HL-60/S4 treated with phorbol 12-myristate 13-acetate at 8.2 ng/mL for 4 days and 3 days (cell line): Measurements from ENCODE around the gene CAMK2B.

ENCODE experiments used
- in situ Hi-C: fragments of 300-500 bp; cut with MboI; formaldehyde crosslinking; loops from 2 replicates; pipeline ENCODE4 v1.15.0; 2022; ENCODE audit warnings: low sequenced_read_pairs

The CAMK2B gene

DNA sequence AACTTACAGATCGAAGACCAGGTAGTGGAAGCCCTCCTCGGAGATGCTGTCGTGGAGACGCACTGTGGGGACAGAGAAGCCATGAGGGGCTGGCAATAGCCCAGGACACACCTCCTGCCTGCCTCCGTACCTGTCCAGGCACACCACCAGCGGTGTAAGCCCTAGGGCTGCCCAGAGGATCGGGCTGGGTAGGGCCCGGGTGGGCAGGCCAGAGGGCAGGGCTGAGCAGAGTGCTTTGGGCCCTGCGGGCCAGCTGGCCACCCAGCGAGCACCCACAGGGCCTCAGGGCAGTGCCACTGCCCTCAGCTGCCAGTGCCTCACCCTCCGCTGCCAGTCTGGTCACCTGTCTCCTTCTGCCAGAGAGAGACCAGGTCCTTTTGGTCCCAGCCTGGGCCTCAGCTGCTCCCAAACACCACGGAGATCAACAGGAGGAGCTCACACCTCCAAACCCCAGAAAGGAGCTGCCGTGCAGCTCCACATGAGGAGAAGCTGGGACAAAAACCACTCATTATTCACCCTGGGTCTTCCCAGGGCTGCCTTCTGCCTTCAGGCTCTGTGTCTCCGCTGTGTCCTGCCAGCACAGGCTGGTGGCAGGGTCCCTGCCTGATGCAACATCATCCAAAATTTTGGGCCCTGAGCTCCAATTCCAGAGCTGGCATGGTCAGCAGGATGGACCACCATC lies 66.4 kb downstream of the CAMK2B start:
- in situ Hi-C loops: no loop called here

DNA sequence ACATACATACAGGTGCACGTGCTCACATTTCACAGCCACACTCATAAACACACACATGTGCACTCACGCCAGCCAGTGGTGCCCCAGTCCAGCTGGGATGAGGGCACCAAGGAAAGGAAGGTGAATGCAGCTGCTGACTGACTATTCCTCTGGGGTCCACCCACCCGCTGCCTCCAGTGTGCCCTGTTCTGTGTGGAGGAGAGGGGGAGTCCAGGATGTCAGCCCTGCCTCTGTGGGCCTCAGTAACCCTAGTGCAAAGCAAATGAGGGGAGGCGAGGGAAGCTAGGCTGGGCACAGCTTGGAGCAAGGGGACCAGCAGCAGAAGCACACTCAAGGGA lies 67.0 kb downstream of the CAMK2B start:
- in situ Hi-C loops: no loop called here

DNA sequence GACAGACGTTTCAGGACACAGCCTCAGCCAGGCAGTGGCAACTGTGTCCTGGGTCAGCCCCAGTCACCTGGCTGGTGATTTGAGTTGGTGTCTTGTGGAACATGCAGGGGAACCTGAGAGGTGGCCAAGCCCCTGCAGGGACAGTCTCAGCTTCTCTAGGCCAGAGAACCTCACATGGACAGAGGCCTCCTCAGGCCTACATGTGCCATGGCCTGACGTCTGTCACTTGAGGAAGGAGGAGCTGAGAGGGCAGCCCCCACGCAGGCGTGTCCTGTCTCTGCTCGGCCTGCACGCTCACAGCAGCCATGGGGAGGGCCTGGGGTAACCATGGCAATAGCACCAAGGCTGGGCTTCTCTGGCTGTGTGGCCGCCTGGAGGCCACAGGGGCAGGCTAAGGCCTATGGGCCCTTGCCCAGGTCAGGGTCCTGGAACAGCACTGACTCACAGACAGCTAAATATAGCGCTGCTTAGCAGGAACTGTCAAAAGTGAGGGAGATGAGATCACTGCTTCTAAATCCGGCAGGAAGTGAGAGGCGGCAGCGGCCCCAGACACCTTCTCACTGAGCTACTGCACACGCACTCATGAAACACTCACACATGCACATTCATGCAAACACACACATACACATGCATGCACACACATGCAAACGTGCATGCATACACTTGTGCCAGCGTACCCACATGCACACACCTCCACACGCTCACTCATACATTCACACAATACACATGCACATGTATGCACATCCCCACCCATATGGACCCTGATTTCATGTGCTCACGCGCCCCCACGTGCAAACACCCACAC lies 67.6 kb downstream of the CAMK2B start:
- in situ Hi-C loops: no loop called here

DNA sequence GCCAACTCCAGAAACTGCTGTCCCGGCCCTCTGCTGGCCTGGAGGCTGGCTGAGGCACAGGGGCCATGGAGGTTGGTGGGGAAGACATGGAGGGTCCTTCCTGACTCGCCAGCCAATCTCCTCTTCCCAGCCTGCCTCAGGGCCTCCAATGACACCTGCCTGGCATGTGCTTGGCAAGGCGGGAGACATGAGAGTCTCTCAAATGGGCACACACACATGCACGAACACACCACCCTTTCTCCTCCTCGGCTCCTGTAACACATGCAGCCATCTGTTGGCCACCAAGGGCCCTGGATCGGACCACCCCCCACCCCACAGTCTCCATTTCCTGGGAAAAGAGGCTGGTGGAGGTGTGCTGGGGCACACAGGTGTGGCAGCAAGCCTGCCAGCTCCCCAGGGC lies 68.2 kb downstream of the CAMK2B start:
- in situ Hi-C loops: no loop called here

DNA sequence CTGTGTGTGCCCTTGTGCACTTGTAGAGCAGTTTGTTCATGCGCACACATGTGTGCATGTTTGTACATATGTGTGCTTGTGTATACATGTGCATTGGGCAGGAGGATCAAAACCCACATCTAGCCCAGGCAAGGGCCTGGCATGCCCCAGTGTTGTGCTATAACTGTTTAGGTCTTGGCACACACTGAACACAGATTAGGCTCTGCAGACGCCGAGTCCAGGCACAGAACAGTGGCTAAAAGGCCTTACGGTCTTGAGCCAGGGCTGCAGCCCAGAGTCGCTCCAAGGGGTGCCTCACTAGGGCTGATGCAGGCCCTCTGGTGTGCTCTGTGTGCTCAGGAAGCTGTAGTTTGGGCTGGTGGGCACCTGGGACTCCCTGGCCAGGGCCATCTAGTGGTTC lies 68.9 kb downstream of the CAMK2B start:
- in situ Hi-C loops: no loop called here

DNA sequence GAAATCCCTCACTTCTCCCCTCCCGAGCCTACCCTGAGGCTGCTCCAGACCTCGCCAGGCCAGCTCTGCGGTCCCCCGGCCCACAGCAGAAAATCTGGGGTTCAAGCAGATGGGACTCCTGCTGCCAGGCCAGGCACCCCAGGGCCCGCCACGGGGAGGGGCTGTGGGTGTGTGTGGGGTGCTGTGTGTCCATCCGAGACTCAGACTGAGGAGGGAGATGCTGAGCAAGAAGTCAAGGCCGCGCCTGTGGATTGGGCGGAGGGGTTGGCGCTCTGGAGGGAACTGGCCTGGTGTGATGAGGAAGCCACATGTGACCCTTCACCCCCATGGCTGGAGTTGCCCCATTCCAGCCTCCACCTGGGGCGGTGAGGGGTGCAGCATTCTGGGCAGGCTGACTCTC lies 73.5 kb downstream of the CAMK2B start:
- in situ Hi-C loops: no loop called here

DNA sequence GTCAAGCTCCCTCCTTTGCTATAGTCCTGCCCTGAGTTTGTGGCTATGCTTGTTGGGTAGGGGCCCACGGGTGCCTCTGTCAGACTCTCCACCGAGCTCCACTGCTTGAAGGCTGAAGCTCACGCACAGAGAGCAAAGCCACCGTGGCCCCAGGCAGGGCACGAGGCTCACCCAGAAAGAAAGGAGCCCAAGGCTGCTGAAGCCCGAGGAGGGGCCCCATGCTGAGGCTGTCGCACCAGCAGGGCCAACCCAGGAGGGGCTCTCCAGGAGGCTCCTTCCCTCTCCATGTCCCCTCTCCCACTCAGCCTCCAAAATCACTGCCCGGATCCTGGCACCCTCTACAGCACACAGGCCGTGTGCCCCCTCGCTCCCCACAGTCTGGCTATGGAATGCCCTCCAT lies 74.1 kb downstream of the CAMK2B start:
- in situ Hi-C loops: no loop called here

DNA sequence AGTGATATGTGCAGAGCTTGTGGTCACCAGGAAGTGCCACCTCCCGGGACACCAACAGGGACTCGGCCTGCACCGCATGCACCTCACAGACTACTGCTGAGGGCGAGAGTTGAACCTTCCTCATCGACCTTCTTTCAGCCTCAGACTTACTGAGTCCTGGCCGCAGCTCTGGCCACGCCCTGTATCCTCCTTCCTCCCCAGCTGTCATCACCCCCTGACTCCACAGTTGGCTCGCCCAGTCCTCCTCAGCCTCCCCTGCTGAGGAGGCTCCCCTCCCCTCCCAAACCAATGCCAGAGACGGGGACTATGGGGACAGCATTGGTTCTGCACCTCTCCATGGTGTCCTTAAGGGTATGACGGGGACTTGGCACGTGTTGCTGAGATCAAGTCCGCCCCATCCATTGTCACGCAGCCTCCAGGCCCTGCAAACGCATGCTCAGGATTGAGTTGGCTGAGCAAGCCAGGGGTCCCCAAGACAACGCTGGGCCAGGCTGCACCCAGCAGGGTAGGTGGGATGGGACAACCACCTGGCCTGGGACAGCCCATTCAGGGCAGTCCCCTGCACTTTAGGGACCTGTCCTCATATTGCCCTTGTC lies 75.7 kb downstream of the CAMK2B start:
- in situ Hi-C loops: loop anchor here (25.0 kb wide), 1 partner anchor 213 kb away; no protein-coding TSS in a partner anchor

DNA sequence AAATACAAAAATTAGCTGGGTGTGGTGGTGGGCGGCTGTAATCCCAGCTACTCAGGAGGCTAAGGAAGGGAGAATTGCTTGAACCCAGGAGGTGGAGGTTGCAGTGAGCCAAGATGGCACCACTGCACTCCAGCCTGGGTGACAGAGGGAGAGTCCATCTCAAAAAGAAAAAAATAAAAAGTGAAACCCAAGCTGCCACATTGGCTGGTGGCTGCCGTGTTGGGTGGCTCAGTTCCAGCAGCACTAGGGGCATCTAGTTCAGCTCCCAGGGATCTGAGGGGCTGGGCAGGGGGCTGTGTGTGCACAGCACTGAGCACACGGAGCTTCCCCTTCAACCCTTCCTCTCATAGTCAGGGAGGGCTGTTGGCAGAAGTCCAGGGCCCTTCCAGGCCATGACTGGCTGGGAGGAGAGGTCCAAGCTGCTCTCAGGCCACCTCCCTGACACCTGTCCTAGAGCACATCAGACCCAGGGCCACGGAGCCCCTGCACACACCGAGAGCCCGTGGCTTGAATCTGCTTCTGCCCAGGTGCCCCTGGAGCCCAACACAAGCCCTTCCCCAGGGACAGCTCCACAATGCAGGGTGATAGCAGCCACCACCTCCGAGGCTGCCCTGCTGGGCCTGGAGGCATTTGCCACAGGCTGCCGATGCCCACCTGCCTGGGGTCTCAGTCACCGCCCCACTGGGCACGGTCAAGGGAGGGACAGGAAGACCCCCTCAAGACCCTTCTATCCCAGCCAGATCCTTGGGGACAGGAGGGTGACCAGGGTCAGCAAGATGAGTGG lies 77.3 kb downstream of the CAMK2B start:
- in situ Hi-C loops: loop anchor here (25.0 kb wide), 1 partner anchor 214 kb away; no protein-coding TSS in a partner anchor

DNA sequence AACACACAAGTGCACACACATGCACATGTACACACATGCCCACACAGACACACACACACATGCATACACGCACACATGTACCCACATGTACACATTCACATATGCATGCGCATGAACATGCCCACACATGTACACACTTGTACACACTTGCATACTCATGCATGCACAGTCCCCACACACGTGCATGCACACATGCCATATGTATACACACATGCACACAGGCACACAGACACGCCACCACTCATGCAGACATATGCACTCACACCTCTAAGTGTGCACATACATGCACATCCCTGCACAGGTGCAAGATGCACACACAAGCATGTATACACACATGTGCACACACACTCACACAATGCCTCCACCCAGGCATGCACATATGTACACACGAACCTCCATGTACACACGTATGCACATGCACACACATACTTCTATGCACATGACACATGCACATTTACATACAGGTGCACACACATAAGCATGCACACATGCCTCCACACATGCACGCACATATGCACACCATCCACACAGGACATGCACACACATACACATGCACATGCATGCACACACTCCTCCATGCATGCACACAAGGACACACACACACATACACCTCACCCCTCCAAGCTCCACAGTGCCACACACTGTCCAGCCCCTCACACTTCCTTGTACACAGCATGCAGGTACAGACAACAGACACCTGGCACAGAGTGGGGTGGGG lies 78.8 kb downstream of the CAMK2B start:
- in situ Hi-C loops: loop anchor here (25.0 kb wide), 1 partner anchor 216 kb away; no protein-coding TSS in a partner anchor

DNA sequence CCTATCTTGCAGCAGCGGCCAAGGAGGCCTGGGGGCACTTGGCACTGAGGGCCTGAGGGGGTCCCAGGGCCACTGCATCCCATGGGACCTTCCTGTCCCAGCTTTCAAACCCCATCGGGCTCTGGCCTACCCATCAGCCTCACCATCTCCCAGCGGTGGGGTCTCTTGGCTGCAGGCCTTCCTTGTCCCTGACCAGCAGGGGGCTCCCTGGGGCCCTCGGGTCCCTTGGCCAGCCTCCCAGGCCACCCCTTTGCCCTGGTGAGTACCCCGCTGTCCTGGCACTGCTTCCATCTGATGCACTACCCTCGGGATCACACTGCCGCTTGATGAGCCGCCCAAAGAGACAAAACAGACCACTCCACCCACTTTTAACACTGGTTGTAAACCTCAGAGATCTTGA lies 81.1 kb downstream of the CAMK2B start:
- in situ Hi-C loops: loop anchor here (25.0 kb wide), 1 partner anchor 218 kb away; no protein-coding TSS in a partner anchor

DNA sequence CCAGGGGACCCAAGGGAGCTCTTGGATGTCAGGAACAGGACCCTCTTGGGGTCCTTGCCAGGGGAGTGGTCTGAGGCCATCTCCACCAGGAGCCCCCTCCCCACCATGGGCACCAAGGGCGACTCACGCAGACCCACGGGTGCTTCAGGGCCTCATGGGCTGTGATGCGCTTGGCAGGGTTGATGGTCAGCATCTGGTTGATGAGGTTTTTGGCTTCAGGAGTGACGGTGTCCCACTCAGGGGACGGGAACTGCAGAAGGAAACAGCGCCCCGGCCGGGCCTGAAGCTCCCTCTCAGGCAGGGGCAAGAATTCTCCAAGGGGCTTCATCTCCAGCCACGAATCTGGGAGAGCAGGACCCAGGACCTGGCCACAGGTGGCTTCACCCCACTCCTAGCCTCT lies 83.3 kb downstream of the CAMK2B start:
- in situ Hi-C loops: loop anchor here (25.0 kb wide), 1 partner anchor 220 kb away; no protein-coding TSS in a partner anchor

DNA sequence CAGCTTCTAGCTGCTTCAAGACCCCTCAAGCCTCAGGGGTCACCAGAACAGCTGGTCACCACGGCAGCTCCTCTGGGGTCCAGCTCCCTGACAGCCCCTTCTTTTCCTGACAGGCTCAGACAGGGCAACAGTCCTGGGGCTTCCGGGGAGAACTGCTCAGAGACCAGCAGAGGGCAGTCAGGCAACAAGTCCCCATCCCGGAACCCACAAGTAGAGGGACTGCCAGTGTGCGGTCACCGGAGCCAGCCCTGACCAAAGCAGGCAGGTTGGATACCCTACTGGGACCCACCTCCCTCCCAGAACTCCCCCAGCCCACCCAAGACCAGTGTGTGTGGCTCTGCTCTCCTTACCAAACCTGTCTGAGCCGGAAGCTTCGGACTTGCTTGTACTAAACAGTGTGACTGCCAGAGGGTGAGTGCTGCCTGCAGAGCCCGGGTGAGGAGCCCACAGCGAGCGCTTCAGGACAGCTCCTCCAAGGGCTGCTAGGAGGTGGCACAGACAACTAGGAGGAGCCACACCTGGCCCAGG lies 84.3 kb downstream of the CAMK2B start:
- in situ Hi-C loops: loop anchor here (25.0 kb wide), 1 partner anchor 221 kb away; no protein-coding TSS in a partner anchor

DNA sequence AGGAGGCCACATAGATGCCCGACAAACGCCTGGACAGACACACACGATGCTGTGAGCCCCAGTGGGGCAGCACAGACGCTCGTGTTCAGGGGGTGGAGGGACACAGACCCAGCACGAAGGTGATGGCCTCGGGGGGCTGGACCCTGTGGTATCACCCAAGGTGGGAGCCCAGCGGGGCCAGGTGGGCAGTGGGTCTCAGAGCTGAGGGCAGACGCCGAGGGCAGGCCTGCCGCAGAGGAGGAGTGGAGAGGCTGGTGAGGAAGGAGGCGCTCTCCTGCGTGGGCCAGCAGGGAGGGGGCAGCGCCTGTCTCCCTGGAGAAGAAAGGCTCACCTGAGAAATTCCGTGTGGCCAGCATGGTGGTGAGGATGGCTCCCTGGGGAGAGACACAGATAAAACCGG lies 85.0 kb downstream of the CAMK2B start:
- in situ Hi-C loops: loop anchor here (25.0 kb wide), 1 partner anchor 222 kb away; no protein-coding TSS in a partner anchor

DNA sequence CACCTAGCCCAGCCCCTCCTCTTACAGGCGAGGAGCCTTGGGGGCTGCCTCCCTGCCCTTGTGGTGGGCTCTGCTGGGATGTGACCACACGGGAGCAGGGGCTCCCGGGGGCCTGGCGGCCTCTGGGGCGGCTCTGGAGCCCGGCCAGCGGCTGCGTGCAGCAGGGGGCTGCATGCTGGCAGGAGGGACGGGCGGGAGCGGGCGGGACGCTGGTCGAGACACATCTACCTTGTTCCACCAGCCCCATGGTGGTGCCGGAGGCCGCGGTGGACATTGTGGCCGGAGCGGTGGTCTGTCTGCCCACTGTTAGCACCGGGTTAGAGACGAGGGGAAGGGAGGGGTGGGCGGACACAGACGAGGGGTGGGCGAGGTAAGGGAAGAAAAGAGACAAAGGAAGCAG lies 86.0 kb downstream of the CAMK2B start:
- in situ Hi-C loops: loop anchor here (25.0 kb wide), 1 partner anchor 223 kb away; no protein-coding TSS in a partner anchor

DNA sequence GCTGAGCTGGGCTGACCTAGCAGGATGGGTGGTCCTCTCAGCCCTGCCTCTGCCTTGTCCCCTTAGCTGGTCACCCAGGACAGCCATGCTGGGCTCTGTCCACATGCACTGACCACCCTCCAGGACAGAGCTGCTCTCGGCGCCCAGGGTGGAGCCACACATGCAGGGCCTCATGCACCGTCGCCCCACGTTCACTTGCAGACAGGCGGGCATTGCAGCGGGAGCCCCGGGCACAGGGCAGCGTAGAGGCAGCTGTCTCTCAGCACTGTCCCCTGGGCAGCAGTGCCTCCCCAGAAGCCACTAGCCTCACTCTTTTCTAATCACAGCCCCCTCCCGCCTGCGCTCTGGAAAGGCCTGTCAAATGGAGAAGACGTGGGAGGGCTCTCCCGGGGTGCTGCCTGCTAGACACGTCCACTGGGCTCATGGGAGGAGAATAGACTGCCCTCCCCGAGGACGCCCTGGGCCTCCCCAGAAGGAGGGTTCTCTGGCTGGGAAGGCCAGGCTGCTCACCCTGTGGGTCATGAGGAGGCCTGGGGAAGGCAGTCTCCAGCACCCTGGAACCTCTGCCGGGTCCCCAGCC lies 87.2 kb downstream of the CAMK2B start:
- in situ Hi-C loops: loop anchor here (25.0 kb wide), 1 partner anchor 224 kb away; no protein-coding TSS in a partner anchor

DNA sequence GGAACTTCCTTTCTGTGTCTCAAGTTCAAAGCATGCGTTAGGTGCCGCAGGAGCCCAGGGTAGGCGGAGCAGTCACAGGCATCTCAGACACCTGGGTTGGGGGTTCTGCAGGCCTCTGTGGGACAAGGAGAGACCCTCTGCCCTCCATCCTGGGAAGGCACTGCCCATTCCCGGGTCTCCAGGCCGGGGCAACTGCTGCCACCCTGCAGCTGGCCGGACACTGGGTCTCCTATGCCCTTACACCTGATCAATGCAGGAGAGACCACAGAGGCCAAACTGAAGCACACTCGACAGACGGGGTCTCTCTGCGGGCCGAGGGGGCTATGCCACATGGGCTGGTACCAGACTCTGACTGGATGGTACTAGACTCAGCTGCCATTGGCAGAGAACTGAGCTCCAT lies 87.7 kb downstream of the CAMK2B start:
- in situ Hi-C loops: loop anchor here (25.0 kb wide), 1 partner anchor 225 kb away; no protein-coding TSS in a partner anchor

DNA sequence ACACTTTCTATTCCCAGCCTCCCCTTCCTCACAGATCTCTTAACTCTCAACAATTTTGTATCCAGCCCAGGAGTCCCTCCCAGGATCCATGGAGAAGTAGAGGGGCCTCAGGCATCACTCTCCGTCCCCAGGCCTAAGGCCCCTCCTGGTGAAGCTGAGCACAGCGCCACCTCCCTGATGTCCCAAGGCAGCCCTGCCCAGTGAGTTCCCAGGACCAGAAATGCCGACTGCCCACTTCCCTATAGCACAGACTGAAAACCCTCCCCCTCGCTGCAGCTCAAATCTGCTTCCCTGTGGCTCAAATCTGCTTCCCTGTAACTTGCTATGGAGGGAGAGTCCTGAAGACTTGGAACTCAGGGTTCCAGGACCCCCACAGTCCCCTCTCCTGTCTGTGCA lies 89.1 kb downstream of the CAMK2B start:
- in situ Hi-C loops: loop anchor here (25.0 kb wide), 1 partner anchor 226 kb away; no protein-coding TSS in a partner anchor

DNA sequence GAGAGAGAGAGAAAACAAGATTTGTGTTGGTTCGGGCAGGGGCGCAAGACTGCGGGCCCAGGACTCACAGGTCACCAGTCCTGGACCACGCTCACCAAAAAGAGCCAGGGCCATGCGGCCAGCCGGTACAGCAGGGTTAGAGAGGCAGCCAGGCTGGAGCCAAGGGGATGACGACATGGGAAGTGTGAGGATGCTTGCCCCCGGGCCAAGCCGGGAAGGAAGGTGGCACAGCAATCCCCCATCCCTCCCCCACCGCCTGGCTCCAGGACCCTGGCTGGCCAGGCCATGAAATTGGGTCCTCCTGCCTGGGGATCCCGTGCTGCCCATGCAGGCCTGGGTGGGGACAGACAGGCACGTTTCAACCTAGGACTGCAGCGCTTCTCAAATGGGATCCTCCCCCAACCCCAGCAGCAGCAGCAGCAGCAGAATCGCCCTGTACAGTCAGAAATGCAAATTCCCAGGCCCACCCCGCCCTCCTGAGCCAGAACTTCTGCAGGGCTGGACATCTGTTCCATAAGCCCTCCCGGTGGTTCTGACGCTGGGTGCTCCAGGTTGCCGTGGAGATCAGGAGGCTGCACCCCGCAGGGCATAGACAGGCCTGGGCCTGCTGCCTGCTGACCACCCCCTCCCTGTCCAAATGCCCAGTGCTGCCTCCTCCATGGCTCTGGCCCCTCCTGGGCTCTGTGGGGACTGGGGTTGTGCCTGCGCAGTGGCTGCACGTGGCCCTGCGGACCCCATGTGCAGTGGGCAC lies 89.6 kb downstream of the CAMK2B start:
- in situ Hi-C loops: loop anchor here (25.0 kb wide), 1 partner anchor 227 kb away; no protein-coding TSS in a partner anchor
